EH (cell line): Measurements from ENCODE around the gene SGPL1.
A peak's percentile ranks its signal among the peaks of the same experiment; 100 is the strongest.

Experiments used
- DNase-seq: peaks from one replicate; pipeline ENCODE4 v3.0.0-alpha.2; 2015; ENCODE audit warnings: low read depth

The SGPL1 gene

DNA sequence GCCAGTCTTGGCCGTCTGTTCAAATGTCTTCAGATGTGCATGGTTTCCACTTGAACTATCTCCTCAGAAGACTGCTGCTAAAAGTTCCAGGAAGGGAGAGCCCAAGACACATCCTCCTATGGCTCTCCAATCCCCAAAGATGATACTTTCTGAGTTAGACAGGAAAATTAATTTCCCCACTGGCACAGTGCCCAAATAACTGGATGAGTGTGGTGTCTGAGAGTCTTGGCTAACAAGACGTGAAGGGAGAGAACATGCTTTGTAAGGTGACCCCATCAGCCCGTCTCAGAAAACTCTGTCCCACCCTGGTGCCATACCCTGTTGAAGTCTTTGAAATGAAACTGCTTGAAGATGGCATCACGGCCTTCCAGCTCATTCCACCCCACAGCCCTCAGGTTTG is 69.7 kb downstream of the SGPL1 start:
- DNase-seq, result no peak

DNA sequence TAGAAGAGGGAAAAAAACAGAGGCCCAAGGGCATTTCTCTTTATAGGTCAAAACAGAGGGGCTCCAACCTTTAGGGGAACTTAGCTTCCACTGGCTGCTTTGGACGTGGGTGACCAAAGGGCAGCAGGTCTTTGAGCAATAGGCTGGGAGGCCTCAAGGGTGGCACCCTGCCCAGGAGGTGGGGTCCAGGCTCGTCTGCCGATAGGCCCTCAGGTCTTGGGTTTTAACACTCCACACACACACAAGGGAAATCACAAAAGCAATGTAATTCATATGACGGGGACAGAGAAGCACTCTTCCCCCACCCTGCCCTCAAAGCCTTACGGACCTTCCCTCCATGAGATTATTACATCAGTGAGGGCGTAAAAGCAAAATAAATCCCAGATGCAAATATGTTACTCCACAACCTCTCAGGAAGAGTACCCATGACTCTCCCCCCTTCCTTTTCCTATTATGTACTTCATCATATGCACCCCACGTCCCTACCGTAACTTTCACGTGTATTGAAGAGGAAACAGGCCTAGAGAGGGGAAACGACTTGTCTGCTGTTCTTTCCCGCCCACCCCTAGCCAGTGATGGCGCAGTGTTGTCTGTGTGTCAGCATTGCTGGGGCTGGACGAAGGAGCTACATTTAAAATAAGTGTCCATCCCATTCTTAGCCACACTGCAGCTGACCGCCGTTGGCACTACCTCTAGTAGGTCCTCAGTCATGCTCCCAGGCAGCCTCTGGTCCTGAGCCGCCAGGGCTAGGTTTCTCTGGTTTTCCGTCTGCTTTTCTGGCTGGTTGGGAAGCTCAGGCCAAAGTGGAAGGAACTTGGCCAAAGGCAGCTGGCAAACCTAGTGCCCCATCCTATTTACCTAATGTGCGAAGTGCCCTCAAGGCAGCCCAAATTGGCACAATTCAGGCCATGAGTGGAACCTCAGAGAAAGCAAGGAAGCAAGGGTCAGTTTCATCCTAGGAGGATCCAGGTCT is 70.5 kb downstream of the SGPL1 start:
- DNase-seq, result no peak

GRCh38 chr10:70886921-70887665 is 71.3 kb downstream of the SGPL1 start:
- no peak for DNase-seq

DNA sequence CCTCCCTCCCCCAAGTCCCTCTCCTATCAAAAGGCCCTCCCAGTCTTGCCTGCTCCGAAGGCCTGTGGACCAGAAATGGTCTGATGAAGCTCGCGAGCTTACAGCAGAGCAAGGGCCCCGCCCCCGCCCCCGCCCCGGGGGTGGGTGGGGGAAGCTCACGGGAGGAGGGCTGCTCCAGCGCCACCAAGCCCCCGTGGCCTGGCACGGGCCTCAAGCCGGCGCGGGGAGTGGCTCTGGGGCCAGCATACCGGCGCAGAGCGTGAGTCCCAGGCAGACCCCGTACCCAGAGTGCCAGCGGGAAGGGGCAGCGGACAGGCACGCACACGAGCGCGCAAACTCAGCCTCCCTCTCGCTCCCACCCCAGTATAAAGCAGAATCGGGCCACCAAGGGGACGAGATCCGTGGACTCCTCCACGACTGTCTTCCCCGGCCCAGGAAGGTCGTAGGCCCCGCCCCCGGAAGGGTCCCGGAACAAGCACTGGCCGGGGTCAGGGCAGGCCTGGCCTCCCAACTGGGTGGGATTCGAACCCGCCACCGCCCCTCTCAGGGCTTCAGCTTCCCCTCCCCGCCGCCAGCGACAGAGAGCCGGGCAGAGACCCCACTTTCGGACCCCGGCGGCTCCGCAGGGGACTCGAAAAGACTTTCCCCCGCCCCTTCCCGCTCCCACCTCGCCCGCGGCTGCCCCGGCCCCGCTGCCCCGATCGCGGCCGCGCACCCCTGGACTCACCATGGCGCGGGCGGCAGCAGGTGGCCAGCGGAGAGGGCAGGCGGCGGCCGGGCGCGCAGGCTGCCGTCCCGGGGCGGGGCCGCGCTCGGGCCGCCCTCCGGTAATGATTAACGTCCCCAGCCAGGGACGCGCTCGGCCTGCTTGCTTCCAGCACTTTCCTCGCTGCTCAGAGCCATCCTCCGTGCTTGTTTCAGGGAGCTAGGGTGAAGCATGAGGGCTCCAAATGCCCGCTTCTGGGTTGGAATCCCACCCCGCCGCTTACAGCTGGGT is 72.4 kb downstream of the SGPL1 start, which contains the start of gene PCBD1:
Gene PCBD1 (minus strand): TSS at position 762 of the 997 bp plus-strand sequence. CDS start 32 bp downstream, at position 730.
- DNase-seq, result peak; percentile 68

DNA sequence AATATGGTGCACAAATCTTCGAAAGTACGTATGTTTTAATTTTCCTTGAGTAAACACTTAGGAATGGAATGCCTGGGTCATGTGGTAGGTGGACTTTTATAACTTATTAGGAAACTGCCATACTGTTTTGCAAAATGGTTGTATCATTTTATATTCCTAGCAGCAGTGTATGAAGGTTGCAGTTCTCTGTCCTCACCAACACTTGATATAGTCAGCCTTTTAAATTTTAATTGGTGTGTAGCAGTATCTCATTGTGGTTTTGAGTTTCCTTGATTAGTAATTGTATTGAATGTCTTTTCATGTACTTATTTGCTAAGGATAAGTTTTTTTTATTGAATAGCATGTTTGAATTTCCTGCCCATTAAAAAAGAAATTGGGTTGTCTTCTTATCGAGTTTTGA is 73.5 kb downstream of the SGPL1 start:
- no peak for DNase-seq

DNA sequence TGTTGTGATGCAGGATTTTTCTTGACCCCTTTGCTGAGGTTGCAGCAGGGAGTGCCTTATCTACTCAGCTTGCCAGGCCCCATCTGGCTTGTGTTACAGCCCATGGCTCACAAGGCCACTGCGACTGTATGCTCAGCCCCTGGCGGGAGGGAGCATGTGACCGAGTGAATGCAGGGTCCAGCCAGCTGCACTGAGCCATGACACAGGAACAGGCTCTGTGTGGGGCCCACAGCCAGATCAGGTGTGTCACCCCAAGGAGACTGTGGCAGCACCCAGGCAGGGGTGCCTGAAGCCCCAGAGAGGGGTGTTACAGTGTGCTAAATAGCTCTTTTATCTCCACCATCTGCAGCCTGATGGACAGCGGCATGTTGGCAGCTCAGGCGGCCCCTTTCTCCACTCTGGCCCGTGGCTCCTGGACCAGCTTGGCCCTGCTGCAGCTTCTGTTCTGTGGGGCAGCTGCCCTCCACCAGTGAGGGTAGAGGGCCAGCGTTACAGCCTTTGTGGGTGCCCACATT is 75.2 kb downstream of the SGPL1 start:
- DNase-seq, result peak; percentile 41

DNA sequence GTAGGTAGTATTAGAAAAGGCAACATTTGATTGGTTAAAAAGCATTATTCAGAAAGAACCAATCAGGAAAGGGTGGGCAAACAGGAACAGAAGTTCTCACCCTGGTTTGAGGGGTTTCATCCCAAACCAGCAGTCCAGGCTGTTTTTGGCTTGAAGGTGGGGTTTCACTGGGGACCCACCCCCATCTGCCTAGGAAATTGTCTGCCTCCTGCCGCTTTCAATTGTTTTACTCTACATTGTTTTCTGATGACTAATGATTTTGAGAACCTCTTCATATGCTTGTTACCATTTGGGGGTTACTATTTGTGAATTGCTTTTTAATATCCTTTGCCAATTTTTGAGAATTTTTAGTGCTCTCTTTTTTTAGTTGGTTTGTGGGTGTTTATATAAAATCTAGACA is 75.9 kb downstream of the SGPL1 start:
- DNase-seq, result peak; percentile 45

GRCh38 chr10:70892631-70893030 is 76.9 kb downstream of the SGPL1 start:
- no peak for DNase-seq

GRCh38 chr10:70893227-70894006 is 77.7 kb downstream of the SGPL1 start:
- no peak for DNase-seq

DNA sequence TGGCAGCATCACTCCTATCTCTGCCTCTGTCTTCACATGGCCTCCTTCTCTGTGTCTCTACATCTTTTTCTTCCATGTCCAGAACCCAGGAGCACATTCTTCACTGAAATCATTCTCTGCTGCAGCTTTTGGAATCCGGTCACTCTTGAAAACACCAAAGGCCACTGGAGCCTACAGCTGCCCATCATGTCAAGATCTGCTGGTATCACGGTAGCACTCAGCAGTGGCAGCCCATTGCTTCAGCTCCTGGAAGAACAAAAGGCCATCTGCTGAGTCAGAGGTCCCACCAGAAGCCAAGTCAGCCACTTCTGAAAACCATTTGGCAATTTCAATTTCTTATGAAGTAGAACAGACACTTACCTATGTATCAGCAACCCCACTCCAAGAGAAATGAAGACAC is 78.7 kb downstream of the SGPL1 start:
- DNase-seq, result no peak

DNA sequence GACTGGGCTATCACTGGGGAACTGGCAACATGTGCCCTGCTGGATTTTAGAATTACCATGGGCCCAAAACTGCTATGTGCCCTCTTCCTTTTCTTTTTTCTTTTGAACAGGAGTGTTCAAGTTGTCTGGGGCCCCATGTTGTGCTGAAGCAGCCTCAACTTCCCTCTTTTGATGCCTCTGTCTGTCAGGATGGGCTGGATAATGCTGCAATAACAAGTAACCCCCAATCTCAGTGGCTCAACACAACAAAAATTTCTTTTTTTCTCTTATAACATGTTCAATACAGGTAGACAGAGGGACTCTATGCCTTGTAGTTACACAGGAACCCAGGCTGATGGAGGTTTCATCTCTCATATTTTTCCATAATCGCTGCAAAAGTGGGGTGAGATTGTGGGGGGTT is 80.8 kb downstream of the SGPL1 start:
- DNase-seq, result no peak

GRCh38 chr10:70898687-70899086 is 82.9 kb downstream of the SGPL1 start:
- no peak for DNase-seq

DNA sequence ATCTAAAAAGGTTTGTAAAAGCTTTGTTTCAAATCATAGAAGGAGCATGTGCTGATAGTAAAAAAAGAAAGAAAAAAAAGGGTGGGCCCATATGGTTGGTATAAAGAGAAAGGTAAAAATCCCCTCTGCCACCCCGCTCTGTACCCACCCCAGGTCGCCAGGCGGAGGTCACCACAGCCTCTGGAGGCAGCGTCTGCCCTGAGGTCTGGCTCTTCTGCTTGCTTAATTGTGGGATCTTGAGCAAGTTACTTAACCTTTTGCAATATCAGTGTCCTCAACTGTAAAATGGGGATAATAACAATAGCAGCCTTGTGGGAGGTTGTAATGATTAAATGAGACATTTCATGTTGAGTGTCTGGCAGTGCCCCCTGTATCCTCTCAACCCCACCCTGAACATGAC is 83.3 kb downstream of the SGPL1 start:
- no peak for DNase-seq

DNA sequence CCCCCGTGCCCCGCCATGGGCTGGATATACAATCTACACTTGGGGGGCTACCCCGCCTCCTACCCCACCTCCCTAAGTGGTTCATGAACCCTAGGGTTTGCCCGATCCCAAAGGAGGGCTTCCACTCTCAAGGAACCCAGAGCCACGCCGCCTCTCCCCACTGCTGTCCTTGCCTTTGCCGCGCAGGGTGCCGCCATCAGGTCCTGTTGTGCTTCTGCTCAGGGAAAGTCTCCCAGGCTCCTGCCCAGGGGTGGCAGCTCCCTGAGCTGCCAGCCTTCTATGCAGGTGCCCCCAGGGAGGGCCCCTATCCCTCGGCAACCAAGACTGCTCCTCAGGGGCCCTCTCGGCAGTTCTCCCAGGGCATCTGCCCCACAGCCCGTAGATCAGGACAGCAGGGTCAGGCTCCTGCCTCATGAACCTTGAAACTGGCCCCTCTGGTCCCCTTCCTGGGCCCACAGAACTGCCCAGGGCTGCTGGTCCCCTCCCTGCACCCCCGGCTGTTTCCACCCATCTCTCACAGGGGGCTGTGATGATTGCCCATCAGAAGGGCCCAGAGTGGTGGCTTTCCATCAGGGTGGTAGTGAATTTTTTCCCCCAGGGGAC is 85.6 kb downstream of the SGPL1 start:
- no peak for DNase-seq

- DNase-seq, result no peak
Measured at GRCh38 chr10:70902661-70903261, 87.0 kb downstream of the SGPL1 start.

GRCh38 chr10:70903262-70903921 is 87.6 kb downstream of the SGPL1 start:
- DNase-seq, result peak; percentile 54

DNA sequence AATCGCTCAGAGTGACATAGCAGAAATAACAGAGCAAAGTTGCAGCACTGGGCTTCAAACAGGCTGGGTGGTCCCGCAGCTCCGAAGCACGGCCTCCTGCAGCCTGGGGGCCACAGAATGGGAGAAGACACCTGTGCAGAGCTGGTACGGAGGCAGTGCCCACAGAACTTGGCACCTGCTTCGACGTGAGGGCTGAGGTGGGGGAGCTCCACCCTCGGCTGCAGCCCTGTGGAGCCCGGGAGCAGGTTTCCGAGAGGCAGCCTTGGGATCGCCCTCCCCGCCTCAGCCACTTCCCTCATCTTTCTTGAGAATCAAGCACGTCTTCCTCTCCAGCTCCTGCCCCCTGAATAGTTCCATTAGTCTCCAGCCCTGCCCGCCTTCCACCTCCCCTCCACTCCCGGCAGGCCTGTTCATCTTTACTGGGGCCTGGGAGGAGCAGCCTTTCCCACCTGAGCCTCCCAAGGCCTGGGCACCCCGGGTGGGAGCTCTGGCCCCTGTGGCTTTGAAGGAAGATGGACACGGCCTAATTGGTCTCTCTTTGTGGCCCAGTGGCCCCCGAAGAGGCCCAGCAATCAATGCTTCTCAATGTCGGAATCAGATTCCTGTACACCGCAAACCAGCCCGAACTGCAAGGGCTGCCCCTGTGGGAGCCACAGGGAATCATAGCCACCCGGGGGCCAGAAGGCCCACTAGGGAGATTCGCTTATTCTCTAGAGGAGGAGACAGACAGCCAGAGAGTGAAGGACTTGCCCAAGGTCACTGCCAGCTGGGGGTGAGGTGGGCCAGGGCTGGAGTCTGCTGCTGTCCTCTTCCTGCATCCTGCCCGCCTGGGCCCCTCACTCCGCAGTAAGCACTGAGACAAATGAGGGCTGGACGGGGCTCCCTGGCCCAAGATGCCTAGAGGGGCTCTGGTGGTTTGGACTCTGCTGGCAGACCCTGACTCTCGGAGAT is 89.6 kb downstream of the SGPL1 start:
- no peak for DNase-seq
